ENCODE measurements around the gene CTNNA2.

Gene CTNNA2

GRCh38 chr2:80303006-80303908, 790.4 kb downstream of the CTNNA2 start:
- DNase-seq: no peak

- DNase-seq: no peak
Measured at GRCh38 chr2:80303909-80304837, 791.3 kb downstream of the CTNNA2 start, which contains the start of gene LRRTM1. TSS of gene LRRTM1 (minus strand) at chr2:80304752. CDS start at chr2:80303819, 933 bp downstream.

GRCh38 chr2:80311304-80311703, 798.5 kb downstream of the CTNNA2 start:
- no peak for DNase-seq

- no peak for DNase-seq
Measured at GRCh38 chr2:80312282-80312839, 799.5 kb downstream of the CTNNA2 start.

- DNase-seq: no peak
Measured at GRCh38 chr2:80322311-80322920, 809.6 kb downstream of the CTNNA2 start.

GRCh38 chr2:80322958-80323357, 810.1 kb downstream of the CTNNA2 start:
- no peak for DNase-seq

GRCh38 chr2:80323610-80324009, 810.8 kb downstream of the CTNNA2 start:
- DNase-seq: no peak

GRCh38 chr2:80324525-80324924, 811.7 kb downstream of the CTNNA2 start:
- no peak for DNase-seq

- DNase-seq: no peak
Measured at GRCh38 chr2:80326214-80326613, 813.4 kb downstream of the CTNNA2 start.

GRCh38 chr2:80326861-80327260, 814.0 kb downstream of the CTNNA2 start:
- no peak for DNase-seq

- DNase-seq: no peak
Measured at GRCh38 chr2:80328159-80328571, 815.3 kb downstream of the CTNNA2 start.

GRCh38 chr2:80329491-80329890, 816.6 kb downstream of the CTNNA2 start:
- DNase-seq: no peak

GRCh38 chr2:80330527-80331450, 817.9 kb downstream of the CTNNA2 start:
- DNase-seq: no peak

GRCh38 chr2:80333886-80334285, 821.0 kb downstream of the CTNNA2 start:
- DNase-seq: no peak

- DNase-seq: no peak
Measured at GRCh38 chr2:80335411-80335810, 822.6 kb downstream of the CTNNA2 start.

- DNase-seq: no peak
Measured at GRCh38 chr2:80338794-80339193, 825.9 kb downstream of the CTNNA2 start.

GRCh38 chr2:80340022-80340421, 827.2 kb downstream of the CTNNA2 start:
- DNase-seq: no peak

- DNase-seq: no peak
Measured at GRCh38 chr2:80348078-80348477, 835.2 kb downstream of the CTNNA2 start.

- no peak for DNase-seq
Measured at GRCh38 chr2:80348953-80349352, 836.1 kb downstream of the CTNNA2 start.

GRCh38 chr2:80351231-80351630, 838.4 kb downstream of the CTNNA2 start:
- no peak for DNase-seq

GRCh38 chr2:80354858-80355257, 842.0 kb downstream of the CTNNA2 start:
- DNase-seq: no peak

GRCh38 chr2:80361904-80362303, 849.1 kb downstream of the CTNNA2 start:
- no peak for DNase-seq

Data from KG1 (cell line).